ENCODE data around the gene USE1.

USE1 gene

DNA sequence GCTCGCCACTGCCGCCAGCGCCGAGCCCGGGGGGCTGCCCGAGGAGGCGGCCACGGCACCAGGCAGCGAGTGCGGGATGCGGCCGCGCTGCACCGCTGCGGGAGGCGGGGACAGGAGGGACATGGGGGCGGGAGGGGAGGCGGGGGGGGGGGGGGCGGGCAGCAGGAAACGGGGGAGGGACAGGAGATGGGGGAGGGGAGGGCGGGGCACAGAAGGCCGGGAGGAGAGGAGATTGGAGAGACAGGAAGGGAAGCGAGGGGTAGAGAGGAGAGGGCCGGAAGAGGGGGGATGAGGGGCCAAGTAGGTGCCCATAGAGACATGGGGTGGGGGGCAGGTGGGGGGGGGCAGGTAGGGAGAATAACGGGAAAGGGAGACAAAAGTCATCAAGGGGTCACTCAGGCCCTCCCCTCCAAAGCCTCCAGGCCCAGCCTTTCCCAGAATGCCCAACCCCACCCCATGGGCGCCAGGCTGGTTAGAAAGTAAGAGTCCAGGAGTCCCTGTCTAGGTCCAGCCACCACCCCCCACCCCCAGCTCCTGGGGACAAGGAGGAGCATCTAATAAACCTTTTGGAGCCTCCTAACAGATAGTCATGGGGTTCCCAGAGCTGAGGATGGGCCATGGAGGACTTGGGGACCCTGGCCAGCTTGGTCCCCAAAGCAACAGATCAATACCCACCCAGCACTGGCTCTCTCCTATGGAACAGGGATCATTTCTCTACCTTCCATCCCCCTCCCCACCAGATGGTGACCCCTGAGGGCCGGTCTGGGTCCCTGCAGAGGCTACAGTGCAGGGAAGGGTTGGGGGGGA, 21.0 kb downstream of the USE1 start:
- in situ Hi-C loops (cut with MboI; ENCODE audit: low sequenced_read_pairs) = no loop called here

DNA sequence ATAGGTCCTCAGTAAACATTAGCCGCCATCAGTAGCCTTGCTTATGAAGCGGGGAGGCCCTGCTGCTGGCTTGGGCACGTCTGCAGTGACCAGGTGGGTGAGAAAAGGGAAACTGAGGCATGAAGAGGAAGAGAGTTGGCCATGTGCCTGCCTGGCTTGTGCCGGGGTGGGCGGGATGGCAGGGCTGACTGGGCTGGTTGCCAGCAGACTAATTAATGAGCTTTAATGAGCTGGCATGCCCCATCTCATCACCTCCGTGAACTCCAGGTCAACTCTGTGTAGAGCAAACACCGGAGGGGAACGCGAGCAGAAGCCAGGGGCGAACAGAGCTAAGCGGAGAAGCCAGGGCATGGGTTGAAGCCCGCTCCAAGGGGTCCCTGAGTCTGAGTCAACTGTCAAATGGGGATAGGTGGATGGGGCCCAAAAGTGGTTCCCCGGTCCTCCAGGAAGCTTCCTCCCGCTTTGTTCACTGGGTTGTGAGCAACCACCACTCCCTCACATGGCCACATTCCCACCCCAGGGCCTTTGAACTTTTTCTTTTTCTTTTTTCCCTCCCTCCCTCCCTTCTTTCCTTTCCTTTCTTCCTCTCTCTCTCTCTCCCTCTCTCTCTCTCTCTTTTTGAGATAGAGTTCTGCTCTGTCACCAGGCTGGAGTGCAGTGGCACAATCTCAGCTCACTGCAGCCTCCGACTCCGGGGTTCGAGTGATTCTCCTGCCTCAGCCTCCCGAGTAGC, 21.8 kb downstream of the USE1 start:
- in situ Hi-C loops (cut with MboI; ENCODE audit: low sequenced_read_pairs) = no loop called here

DNA sequence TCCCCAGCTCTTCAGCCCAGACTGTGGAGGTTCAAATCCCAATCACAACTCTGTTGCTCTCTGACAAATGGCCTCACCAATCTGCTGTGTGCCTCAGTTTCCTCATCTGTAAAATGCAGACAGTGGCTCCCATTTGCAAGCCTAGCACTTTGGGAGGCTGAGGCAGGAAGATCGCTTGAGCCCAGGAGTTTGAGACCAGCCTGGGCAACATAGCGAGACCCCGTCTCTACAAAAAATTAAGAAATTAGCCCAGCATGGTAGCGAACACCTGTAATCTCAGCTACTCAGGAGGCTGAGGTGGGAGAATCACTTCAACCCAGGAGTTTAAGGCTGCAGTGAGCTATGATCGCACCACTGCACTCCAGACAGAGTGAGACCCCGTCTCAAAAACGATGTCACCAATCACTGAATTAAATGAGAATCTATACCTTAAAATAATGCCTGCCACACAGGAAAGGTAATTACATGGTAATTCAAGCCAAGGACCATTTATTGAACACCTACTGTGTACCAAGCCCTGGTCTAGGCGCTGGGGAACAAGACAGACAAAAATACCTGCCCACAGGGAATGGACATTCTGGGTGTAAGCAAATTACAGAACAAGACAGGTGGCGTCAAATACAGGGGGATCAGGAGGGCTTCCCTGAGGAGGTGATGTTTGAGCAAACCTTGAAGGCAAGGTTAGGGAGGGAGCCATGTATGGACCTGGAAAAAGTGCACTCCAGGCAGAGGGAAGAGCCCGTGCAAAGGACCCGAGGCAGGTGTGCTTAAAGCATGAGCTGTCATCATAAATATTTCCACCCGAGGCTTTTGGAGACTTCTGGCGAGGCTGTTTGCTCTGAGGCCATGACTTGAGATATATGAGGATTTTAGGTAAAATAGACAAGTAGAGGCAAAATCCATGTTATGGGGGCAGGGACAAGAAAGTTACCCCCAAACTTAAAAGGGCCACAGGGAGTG, 22.9 kb downstream of the USE1 start:
- in situ Hi-C loops (cut with MboI; ENCODE audit: low sequenced_read_pairs) = no loop called here

DNA sequence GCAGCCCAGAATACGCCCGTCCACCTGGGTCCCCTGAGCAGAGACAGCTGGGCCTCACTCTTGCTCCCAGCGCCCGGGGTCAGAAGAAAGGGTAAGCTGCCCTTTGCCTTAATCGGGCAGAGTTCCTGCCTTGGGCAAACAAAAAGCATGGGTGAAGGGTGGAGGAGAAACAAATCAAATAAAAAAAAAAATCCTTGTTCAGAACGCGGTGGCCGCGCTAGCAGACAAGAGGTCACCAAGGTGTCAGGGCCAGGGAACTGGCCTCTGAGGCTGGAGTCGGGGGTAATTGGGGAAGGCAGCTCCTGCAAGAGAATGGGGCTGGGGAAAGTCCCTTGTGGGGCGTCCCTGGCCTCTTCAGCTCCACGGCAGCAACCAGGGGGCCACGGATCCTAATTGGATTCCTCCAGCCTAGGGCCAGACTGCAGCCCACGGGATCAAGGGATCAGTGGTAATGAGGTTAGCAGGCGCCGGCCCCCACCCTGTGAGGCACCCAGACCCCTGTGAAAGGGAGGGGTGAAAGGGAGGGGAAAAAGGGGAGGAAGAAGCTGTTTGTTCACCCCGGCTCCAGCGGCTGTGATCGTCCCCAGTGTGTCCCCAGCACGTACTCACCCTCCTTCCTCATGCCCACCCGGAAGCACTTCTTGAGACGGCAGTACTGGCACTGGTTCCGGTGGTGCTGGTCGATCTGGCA, 25.1 kb downstream of the USE1 start:
- in situ Hi-C loops (cut with MboI; ENCODE audit: low sequenced_read_pairs) = no loop called here

DNA sequence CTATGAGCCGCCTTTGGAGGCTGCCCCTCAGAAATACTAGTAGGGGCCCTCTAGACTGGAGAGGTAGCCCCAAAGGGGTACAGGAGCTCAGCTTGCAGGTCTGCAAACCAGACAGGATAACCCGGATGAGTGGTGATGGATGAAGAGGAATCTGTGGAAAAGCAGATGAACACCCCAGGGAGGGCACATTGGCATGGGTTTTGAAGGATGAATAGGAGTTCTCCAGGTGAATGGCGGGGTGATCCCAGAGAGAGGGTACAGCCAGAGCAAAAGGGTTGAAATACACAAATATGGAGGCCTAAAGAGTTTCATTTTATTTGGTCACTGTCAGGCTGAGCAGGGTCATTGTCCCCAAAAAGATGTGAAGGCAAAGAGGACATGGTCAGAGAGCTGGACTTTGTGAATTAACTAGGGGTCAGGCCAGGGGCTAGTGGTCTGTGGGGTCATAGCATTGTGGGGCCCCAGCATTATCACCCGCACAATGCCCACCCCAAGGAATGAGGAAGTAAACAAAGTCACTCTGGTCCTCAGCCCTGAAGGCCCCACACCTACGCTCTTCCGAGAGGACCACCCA, 25.8 kb downstream of the USE1 start:
- in situ Hi-C loops (cut with MboI; ENCODE audit: low sequenced_read_pairs) = no loop called here

DNA sequence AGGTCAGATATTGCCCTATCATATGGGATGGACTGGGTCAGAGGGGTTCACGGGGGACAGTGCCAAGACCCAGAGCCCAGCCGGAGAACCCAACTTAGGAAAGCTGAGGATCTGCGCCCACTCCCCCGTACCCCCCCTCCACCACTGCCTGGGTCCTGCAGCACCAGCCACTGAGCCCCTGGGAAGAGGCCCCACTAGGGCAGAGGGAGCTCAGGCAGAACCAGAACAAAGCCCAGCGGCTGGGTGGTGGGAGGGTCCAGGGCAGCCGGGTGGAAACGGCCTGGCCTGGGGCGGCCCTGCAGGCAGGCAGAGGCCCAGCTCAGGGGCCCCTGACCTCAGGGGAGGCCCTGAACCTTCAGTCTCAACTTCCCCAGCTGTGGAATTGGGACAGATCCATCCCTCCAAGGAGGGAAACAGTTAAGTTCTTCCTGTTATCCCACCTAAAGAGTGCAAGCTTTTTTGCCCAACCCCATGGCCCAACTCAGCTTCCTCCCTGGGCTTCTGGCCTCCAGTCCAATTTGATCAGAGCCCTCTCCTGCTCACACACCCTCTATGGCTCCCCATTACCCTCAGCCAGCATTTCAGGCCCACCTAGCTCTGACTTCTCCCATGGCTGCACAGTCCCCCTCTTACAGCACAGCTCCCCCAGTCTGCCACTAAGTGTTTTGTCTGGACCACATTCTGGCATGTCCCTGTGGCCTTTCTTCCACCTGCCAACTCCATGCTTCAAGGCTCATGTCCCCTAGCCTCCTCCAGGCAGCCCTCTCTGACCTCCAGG, 27.5 kb downstream of the USE1 start:
- in situ Hi-C loops (cut with MboI; ENCODE audit: low sequenced_read_pairs) = no loop called here

DNA sequence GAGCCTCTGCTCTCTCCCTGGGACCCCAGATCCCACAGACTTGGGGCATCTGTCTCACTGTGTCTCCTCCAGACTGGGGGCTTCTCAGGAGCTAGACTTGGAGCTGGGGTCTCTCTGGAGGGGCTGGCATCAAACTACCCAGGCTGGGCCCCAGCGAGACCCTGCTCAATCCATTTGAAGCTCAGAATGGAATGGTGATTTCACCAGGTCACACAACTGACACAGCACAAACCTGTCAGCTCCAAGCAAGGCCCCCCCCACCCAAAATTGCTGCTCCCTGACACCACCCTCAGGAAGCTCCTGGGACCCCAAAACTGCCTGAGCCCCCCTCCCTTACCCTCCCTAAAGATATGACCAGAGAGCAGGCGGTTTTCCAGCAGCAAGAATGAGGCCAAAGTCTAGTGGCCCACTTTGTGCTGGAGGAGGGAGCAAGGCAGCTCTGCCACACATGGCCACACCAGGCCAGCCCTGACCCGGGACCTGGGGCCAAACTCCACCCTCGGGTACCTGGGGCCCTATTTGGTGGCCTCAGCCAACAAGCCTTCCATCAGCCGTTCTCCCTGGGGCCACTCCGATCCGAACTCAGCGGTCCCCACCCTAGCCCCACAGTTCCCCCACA, 28.2 kb downstream of the USE1 start:
- in situ Hi-C loops (cut with MboI; ENCODE audit: low sequenced_read_pairs) = no loop called here

DNA sequence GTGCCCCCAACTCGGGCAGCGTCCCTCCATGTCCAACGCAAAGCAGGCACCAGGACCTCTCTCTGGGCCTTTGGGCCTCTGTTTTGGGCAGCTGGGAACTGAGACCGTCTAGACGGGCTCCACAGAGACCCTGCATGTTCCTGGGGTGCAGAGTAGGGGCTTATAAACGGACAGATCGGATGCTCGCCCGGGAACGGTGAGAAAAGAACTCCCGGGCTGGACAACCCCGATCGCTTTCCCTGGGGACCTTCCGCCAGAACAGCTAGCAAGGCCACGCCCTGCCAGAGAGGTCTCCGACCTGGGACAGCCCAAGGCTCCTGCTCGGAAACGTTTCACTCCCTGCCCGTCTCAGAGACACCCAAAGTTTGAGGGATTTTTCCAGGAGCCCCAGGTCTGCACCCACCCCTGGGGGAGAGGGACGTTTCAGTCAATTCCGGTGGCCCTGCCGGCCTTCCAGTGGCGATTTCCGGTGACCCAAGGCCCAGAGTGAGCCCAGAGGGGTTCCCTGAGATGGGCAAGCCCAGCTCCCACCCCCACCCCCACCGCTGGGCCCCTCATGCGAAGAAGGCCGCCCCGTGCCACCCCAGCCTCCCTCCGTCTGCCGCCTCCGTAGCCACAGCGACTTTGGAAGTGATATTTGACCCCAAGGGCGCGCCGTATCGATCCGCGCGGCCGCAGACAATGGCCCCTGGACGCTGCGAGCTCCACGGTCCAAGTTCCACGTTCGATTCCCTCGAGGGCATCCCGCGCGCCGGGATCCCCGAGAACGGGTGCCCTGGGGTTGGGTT, 28.9 kb downstream of the USE1 start:
- in situ Hi-C loops (cut with MboI; ENCODE audit: low sequenced_read_pairs) = no loop called here

DNA sequence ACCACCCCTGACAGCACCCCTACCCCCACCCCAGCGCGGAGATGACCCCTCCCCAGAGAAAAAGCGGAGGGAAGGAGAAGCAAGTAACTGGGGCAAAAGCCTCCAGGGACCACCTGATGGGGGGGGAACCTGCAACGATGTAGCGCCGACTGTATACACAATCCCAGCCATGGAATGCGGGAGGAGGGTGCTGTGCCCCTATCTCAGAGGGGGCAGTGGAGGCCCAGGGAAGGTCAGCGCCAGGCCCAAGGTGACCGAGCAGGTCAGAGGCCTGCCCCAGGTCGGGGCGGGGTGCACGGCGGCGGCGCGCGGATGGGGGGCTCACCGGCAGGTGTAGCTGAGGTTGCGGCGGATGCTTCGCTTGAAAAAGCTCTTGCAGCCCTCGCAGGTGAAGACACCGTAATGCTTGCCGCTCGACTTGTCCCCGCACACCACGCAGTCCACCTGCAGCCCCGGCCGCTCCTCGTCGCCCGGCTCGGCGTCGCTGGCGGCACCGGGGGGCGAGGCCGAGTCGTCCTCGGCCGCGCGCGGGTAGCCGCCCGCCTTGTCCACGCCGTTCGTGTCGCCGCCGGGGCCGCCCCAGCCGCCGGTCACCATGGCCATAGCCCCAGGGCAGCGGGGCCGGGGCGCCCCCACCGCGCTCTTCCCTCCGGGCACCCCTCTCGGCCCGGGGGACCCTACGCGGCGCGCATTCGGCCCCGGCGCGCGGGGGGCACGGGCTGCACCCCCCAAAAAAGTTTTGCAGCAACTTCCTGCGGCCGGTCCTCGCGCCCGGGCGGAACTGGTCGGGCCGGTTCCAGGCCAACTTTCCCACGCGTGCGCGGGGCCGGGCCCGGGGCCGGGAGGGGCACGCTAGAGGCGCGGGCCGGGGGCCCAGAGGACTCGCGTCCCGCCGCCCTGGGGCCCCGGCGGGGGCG, 29.7 kb downstream of the USE1 start:
- in situ Hi-C loops (cut with MboI; ENCODE audit: low sequenced_read_pairs) = no loop called here

DNA sequence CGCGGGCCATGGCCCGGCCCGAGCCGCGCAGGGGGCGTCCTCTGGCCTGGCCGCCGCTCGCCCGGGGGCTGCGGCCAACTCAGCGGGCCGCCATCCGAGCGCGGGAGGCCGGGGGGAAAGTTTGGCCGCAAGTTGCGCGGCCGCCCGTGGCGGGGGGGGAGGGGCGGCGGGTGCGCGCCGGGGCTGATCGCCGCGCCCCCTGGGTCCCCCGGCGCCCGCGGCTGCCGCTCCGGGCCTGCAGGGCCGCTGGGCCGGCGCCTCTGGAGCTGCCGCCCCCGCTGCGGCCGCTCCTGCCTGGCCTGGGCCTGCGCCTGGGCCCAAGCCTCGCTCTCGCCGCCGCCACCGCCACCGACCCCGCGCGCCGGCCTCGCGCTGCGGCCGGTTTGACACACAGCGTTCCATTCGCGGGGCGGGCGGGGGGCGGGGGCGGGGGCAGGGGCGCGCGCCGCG, 30.4 kb downstream of the USE1 start, which contains the start of gene NR2F6:
NR2F6 (minus strand) TSS at position 385 of the 450 bp plus-strand sequence. CDS start 699 bp downstream, outside the sequence.
- in situ Hi-C loops (cut with MboI; ENCODE audit: low sequenced_read_pairs) = no loop called here

DNA sequence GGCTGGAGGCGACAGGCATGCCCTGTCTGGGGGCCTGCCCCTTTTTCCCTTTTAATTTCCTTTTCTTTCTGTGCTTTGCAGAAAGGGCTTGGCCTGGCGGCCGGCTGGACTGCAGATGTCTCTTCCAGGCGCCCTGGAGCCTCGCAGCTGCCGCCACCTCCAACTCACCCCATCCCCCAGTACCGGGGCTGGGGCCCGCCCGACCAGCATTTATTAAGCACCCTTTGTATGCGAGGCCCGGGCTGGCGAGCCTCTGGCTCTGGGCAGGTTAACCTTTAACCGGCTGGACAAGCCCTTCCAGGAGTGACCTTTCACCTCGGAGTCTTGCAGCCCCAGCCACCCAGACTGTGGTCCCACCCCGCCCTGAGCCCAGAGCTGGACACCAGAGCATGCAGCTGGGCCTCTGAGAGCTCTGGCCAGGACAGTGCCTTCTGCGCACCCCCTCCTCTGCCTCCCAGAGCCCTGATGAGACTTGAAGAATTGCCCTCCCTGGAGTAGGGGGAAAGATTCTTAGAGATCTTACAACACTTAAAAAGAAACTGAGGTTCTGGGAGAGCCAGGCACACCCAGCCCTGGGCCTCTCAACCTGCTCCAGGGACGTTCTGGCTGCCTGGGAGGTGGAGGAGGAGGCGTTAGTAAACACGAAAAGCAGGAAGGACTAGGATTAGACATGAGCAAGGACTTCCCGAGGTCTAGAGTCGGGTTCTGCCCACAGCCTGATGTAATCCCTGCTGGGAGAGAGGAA, 31.7 kb downstream of the USE1 start:
- in situ Hi-C loops (cut with MboI; ENCODE audit: low sequenced_read_pairs) = no loop called here

DNA sequence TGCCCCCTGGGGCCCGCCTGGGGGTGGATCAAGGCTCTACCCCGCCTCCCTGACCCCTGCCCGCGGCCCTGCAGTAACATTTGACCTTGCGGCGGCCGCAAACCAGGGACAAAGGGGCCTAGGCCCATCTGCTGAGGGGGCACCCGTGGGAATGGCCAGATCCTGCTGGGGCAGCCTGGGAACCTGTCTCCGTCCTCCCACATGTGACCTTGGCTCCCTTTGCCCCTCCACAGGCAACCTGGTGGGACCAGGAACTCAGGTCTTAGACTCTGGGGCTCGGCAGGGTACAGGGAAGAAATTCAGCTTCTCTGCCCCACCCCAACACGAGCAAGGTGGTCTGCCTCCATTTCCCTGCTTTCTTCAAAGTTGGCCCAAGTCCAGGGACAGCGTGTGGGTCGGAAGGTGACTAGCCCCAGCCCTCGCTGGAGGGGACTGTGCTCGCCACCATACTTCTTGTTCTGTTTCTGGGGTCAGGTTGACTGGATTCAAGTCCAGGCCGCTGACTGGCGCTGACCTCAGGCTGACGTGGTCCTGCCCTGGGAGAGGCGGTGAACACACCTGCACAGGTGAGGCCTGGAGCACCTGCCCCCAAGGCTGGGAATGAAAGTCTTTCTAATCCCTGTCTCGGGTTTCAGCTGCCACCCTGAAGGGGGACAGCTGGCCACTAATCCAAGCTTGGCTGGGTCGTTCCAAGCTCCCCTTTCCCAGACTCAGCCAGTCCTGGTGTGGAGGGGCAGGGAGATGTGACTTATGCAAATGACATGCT, 33.0 kb downstream of the USE1 start:
- in situ Hi-C loops (cut with MboI; ENCODE audit: low sequenced_read_pairs) = no loop called here

DNA sequence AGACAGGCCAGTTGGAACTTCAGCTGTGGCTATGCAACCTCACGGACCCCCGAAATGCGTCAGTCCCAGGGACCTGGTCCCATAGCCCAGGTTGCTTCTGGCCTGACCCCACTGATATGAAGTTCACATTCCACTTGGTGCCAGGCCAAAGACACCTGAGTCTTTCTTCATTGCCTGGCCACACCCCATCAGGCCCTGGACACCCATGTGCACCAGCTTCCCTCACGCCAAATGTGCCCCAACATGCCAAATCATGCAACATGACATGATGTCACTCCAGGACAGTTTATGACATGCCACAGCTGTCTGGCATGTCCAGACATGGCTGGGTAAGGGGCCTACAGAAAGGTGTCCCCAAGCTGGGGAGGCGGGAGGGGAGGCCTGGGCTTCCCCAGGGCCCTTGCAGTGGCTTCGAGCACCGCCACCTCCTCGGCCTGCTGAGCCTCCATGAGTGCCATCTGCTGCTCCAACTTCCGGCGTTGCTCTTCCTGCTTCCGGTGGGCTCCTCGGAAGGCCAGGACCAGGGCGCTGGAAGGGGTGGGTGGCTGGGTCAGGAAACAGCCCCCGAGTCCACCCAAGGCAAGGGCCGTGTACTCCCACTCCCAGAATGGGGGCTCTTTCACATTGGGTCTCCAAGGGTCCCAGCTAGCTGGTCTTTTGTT, 34.9 kb downstream of the USE1 start:
- in situ Hi-C loops (cut with MboI; ENCODE audit: low sequenced_read_pairs) = no loop called here

DNA sequence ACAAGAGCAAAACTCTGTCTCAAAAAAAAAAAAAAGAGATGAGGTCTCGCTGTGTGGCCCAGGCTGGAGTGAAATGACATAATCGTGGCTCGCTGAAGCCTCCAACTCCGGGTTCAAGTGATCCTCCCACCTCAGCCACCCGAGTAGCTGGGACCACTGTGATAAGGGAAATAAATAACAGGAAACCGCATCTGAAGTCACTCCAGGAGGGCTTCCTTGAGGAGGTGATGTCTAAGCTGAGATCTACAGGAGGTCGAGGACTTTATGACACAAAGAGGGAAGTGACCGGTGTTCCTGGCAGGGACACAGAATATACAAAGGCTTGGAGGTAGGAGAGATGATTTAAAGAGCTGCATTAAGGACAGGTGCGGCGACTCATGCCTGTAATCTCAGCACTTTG, 39.5 kb downstream of the USE1 start:
- in situ Hi-C loops (cut with MboI; ENCODE audit: low sequenced_read_pairs) = no loop called here

DNA sequence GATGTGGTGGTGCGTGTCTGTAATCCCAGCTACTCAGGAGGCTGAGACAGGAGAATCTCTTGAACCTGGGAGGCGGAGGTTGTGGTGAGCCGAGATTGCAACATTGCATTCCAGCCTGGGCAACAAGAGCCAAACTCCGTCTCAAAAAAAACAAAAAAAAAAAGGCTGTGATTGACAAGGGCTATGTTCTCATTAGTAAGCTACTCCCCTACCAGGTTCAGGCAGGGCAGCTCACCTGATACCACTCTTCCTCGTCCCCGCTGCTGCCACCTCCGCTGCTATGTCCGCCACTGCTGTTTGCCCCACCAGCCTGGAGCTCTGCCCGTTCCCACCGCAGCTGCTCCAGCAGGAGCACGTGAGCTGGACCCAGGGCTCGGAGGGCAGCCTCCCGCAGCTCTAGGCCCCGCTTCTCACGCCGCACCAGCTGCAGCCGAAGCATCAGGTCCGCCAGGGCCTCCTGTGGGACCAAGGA, 40.0 kb downstream of the USE1 start:
- in situ Hi-C loops (cut with MboI; ENCODE audit: low sequenced_read_pairs) = no loop called here

Data from hTERT RPE-1 (cell line).